Hindlimb muscle (tissue), 1 donor: ENCODE data around the gene TMEM114. TPM values are rescaled to one million over a fixed set of nuclear protein-coding genes. Genes with fewer than 3 reads are reported as not detected.

Source experiments
- DNase-seq: peaks from one replicate; pipeline ENCODE4 v3.0.0-alpha.2; 2013
- polyA plus RNA-seq: library from polyadenylated mRNA; unstranded; fragments of 120-200 nt; gene quantifications from one replicate; pipeline ENCODE4 v1.2.1, GENCODE V29; 2013; ENCODE audit not compliant: insufficient read length

Gene TMEM114
- polyA plus RNA-seq, 1 donor, result not detected

DNA sequence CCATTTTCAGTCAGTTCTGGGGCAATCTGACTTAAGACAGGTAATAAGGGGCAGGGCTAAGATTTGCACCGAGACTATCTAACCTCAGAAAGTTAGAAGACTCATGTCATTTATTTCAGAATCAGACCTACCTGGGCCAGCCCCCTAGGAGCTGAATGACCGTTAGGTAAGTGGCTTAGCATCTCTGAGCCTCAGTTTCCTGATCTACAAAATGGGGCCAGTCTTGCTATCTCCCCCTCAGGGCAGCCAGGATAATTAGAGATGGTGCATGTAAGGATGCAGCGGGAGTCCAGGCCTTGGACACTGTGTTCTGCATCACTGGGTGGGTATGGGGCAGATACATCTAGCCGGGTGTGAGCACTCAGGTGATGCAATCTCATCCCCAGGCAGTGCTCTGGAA is 20.8 kb upstream of the TMEM114 start:
- DNase-seq, result no peak

DNA sequence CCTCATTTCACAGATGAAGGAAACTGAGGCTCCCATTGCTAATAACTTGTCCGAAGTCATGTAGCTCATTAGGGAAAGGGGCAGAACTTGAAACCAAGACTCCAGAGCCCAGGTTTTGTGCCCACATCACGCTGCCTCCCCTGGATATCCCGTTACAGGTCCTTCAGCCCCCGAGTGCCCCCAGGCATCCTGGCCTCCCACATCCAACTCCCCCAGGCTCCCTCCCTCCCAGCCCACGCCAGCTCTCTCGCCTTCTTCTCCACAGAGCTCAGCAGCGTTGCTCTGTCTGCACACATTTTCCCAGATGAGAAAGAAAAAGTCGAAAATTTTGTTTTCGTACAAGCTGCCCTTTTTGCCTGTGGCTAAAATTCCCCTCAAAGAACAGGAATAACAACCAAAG is 16.9 kb upstream of the TMEM114 start:
- no peak for DNase-seq

DNA sequence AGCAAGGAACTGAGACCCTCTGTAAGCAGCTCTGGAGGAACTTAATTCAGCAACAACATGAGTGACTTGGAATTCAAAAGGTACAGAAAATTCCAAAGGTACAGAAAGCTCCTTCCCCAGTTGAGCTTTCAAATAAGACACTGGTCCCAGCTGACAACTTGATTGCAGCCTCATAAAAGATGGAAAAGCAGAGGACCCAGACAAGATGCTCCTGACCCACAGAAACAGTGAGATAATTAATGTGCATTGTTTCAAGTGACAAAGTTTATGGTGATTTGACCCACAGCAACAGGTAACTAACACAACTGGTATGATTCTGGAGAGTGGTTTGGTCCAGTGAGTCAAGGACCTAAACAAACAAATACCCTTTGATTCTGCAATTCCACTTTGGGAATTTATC is 15.2 kb upstream of the TMEM114 start:
- no peak for DNase-seq

DNA sequence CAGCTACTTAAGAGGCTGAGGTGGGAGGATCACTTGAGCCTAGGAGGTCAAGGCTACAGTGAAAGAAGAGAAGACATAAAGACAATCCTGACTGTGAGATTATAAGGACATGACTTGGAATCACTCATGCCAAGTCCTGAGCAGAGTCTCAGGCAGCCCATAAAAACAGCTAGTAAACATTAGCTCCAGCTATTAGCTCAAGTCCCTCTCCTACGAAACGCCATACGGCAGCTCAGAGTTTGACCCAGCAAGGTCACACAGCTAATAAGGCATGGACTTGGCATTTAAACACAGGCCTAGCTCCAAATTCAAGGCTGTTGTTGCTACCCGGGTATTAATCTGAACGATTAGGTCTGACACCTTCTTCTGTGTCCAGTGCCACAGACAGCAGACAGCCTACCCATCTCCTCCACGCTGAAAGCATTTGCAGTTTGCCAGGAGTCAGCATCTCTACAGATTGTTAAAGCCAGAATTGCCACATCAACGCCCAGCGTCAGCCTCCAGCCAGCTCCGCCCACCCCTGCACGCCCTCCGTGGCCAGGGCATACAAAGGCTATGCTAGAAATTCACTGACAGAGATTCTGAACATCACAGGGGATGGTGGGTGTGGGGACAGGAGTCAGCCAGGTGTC is 9.9 kb upstream of the TMEM114 start:
- no peak for DNase-seq

DNA sequence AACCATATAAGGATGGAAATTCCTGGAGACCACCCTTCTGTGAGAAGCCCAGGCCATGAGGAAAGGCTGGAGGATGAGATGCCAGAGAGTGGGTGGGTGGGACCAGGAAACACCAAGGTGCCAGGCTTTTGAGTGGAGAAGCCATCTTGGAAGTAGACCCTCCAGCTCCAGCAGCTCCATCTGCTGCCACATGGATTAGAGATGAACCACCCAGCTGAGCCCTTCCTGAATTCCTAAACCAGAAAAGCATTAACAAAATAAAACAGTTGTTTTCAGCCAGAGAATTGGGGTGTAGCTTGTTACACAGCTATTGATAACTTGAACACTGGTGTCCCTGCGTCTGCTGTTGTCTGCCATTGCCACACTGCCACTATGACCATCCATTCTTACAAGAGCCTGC is 6.3 kb upstream of the TMEM114 start:
- no peak for DNase-seq

DNA sequence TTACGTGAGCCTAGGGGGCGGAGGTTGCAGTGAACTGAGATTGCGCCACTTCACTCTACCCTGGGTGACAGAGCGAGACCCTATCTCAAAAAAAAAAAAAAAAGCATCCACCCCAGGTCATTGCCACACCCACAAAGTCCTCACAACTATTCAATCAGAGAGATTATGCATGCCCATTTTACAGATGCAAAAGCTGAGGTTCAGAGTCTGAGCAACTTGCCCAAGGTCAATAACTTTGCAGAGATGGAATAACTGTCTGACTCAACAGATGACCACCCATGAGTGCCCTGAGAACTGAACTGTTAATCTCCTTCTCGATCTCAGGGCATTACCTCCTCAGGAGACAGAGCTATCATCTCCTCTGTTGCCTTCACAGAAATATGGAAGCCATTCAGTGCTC is 5.5 kb upstream of the TMEM114 start:
- DNase-seq, result no peak

DNA sequence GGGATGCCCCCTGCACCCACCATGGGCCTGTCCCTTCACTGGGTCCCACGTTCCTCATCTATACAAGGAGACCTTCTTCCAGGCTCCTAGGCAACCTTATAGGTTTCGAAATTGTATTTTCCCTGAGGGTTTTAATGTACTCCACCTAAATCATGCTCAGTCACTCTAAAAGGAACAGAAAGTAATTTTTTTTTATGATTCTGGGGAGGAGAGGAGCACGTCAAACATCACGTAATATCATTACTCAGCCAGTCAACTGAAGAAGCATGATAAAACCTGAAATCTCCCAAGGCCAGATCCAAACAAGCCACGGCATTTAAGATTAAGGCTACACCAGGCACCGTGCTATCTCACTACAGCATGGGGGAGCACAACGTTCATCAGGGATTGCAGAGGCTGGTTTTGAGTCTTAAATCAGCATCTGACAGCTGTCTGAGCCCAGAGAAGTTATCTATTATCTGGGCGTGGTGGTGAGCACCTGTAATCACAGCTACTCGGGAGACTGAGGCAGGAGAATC is 3.9 kb upstream of the TMEM114 start:
- DNase-seq, result no peak

DNA sequence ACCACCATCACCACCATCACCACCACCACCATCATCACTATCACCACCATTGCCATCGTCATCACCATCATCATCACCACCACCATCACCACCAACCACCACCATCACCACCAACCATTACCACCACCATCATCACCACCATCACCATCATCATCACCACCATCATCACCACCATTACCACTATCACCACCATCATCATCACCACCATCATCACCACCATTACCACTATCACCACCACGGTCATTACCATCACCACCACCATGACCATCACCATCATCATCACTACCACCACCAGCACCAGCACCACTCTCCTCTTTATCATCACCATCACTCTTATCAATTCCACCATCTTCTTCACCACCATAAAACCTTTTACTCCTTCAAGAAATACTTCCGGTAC is 1.1 kb upstream of the TMEM114 start:
- no peak for DNase-seq

DNA sequence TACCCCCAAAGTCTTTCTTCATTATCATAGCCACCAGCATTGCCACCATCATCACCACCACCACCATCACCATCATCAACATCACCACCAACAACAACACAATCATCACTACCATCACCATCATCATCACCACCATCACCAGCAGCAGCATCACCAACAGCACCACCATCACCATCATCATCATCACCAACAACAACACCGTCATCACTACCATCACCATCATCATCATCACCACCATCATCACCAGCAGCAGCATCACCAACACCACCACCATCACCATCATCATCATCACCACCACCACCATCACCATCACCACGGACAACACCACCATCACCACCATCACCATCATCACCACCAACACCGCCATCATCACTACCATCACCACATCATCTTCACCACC is 500 bp upstream of the TMEM114 start:
- no peak for DNase-seq

DNA sequence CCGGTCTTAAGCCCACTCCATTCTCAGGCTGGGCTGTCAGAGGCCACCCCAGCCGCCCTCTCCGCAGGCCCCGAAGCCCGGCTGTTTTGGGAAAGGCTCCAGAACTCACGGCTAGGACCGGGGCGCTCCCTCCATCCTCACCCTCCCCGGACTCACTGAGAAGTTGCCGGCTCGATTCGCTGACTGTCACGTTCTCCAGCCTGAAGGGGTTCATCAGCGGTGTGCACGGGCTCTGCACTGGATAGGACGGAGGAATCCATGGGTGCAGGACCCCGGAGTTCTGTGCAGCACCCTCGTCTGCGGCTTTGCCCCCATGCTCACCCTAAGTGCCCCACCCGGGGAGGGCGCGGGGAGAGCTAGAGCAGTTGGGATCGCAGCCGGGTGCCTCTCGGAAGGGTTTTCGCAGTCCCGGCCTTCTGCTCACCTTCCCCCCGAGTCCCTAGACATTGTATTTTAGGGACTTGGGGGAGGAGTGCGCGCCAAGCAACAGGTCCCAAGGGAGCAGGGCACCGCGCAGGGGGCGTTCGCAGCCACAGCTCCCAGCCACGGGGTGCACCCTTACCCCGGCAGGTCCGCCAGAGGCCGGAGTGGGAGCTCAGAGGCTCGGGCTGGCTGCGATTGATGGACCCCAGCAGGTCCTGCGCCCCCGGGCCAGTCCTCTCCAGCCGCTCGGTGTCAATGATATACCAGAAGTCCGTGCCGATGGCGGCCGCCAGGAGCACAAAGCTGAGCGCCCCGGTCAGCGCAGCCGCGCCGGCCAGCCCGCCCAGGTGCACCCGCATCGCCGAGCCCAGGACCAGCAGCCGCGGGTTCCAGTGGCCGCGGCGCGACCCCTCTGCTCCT is 1.0 kb downstream of the TMEM114 start:
- no peak for DNase-seq

DNA sequence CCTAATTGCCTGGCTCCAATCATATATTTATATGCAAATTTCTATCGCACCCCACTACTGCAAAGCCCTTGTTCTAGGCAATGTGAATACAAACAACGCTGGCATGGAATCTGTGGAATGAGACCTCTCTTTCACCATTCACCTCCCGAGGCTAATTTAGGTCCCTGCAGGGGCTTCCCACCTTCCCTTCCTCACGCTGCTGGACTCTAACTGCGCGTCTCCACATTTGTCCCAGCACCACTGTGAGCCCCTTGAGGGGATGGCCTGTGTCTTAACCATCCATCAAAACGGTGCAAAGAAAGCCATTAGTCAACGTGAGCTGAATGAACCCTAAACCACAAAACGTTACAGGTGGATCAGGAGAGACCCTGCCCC is 1.6 kb downstream of the TMEM114 start:
- DNase-seq, result no peak

DNA sequence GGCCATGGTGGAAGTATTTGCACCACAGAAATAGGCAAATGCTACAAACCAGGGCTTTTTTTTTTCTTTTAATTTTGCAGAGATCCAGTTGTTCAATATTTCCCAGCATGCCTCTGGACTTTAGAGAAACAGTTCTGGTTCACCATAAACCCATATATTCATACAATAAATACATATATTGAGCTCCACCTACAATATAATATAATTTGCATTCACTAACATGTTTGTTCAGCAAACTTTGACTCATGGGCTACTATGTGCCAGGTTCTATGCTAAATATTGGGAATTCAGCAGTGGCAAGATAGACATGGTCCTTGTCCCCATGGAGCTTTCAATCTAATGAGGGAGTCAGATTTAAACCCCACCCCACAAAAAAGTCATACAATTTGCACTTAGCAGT is 3.2 kb downstream of the TMEM114 start:
- no peak for DNase-seq

DNA sequence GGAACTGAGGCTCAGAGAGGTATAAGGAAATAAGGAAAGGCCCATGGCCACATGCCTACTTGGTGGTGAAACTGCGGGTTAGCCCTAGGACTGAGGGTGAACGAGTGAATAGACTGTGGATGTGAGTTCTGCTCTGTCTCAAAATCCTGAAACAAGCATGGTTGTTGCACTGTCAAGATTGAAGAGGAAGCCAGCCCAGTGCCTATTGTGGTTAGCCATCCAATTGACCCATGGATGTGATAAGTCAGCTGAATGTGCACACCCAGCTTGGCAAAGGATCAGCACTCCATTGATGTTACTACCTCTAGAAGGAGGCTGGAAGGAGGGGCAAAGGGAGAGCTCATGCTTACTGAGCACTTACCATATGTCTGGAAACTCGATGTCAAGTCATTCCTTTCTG is 4.5 kb downstream of the TMEM114 start:
- no peak for DNase-seq

DNA sequence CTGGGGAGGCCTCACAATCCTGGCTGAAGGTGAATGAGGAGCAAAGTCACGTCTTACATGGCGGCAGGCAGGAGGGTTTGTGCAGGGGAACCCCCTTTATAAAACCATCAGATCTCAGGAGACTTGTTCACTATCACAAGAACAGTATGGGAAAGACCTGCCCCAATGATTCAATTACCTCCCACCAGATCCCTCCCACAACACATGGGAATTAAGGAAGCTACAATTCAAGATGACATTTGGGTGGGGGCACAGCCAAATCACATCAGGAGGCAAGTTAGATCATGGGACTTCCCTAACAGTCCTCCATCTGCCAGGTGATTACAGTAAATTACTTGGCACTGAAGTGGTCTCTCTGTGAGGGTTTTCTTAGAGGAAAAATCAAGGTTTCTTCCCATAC is 5.3 kb downstream of the TMEM114 start:
- DNase-seq, result no peak

DNA sequence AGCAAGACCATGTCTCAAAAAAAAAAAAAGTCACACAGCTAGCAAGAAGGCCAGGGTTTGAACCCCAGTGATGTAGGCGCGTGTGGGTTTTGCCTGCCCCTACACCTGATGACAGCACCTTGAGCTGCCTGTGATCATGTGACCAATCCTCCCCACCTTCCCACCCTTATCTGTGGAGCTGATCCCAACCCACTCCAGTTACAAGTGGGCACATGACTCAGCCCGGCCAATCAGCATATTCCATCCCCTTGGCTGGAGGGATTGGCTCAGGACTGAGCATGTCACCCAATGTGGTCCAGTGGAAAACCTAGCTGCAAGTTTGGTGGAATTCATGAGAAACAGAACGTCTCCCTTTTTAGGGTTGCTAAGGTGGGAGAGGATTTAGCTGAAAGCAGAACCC is 6.6 kb downstream of the TMEM114 start:
- no peak for DNase-seq

DNA sequence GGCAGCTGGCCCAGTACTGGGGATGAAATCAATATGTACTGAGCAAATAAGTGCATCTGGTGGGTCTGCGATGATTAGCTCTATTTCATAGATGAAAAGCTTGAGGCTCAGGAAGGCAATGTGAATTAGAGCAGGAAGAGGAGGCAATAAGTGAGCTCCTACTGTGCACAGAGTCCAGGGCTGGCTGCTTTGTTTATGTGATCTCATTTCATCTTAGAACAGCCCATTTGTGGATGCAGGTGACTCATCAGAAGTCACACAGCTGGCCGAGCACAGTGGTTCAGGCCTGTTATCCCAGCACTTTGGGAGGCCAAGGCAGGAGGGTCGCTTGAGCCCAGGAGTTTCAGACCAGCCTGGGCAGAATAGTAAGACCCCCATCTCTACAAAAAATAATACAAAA is 7.1 kb downstream of the TMEM114 start:
- DNase-seq, result no peak

DNA sequence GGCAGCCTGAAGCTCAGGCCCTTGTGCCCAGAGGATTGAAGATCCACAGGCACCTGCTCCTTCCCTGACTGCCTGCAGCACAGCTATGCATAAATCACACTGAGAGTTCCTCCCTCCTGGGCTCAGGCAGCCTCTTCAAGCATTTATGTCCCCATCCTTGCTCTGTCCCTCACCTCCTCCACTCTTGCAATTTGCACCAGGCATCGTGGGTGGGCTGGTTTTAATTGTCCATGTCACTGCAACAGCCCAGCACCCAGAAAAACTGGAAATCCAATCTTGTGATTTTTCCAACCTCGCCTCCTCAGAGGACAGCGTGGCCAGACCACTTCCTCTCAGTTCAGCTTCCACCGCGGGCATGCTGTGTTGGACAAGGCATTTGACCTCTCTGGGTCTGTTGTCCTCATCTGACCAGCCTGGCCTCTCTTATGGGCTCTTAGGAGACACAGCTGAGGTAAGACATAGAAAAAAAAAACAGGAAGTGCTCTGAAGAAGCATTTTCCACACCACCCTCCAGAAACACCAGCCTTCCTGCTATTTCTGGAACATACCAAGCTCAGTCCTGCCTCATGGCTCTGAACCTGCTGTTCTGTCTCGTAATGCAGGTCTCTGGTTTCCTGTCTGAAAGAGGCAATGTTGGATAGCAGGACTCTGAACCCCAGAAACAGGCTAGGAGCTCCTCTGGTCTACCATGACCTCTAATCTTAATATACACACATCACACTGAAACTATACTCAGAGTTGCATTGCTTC is 8.3 kb downstream of the TMEM114 start:
- DNase-seq, result no peak

DNA sequence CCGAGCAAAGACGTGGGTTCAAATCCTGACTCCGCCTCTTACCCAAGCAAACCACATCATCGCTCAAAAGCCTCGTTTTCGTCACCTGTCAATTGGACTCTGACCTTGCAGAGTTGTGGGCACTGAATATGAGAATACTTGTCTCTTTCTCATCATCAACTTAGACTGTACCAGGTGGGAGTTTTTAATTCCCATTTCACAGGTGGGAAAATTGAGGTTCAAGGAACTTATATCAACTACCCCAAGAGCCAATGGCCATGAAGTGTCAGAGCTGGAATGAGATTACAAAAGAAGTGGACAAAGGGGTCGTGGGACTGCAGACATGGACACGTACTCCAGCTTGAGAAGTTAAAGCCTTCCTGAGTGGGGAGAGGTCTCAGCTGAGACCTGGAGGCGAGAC is 10.8 kb downstream of the TMEM114 start:
- DNase-seq, result no peak

DNA sequence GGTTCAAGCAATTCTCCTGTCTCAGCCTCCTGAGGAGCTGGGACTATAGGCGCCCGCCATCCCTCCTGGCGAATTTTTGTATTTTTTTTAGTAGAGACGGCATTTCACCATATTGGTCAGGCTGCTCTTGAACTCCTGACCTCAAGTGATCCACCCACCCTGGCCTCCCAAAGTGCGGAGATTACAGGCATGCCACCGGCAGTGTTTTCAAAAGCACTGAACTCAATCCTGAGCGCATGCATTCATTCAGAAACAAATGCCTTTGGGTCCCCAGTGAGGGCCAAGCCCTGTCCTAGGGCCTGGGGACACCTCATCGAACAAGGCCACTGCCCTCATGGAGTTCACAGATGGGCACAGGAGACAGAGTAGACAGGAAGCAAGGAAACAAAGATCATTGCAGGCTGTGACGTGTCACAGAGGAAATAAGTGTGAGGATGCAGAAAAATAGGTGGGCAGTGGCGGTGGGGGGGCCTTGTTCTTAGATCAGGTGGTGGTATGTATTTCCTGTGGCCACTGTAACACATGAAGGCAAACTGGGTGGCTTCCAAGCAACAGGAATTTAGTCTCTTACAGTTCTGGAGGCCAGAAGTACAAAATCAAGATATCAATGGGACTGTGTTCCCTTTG is 12.5 kb downstream of the TMEM114 start:
- no peak for DNase-seq

DNA sequence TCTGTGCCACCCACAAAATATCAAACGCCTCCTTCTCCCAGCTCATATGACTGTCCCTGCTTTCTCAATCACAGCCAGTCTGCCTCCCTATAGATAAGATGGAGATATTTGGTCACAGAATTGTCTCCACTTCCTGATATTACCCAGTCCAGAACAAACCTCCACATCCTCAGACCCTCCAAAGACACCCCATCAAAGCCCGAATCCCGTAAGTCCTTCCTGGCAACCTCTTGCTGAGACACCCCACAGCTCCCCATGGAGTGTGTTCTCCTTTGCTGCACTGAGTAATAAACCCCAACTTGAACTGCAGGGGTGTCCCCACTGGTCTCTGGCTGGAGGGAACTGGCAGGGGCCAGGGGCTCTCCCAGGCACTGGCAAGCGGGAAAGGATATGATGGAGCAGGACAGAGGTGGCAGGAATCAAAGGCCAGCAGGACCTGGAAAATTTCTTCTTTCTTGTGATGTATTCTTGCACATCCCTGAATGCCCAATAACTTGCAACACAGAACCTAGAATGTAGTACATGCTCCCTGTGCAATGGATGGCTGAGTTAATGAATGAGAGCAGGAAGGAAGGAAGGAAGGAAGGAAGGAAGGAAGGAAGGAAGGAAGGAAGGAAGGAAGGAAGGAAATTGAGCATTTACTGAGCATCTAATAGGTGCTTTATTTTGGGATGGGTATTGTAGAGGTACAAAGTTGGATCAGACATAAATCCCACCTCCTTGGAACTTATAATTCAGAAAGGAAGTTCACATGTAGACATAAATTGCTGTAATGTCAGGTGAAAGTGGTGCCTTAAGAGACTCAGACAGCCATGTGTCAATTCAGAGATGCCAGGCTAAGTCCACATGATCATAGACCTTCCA is 13.9 kb downstream of the TMEM114 start:
- DNase-seq, result no peak

DNA sequence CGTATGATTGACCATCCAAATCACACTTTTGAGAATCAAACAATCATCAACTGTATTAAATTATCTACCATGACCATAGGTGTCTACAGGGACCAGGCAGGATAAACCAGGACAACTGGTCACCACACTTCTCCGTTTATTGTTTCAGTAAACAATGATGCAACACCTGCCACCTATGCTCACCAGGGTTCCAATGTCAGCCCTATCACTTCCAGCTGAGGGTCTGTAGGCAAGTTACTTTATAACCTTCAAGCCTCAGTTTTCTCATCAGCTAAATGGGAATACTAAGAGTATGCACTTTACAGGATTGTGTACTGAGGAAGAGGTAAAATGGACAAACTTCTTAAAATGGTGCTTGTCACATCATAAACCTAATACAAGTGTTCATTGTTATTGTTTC is 14.9 kb downstream of the TMEM114 start:
- no peak for DNase-seq
